ENCODE data around the gene CPLX4.

GRCh38 chr18:59279722-59280121 lies 38.7 kb downstream of the CPLX4 start:
- TF ChIP-seq CTCF (IDR thresholded peaks at IDR 0.05) = no peak
- no peak for TF ChIP-seq ZFX (IDR thresholded peaks at IDR 0.05; ENCODE audit: borderline replicate concordance)
